Heart left ventricle (tissue), 16 donors: ENCODE data around the gene ZYX. TPM values are rescaled to one million over a fixed set of nuclear protein-coding genes. Genes with fewer than 3 reads are reported as not detected.

ENCODE experiments used
- ATAC-seq, 4 donors: fragments of 200-7000 bp; cut with Tn5 transposase; one replicate each; pipeline ENCODE4 v1.9.1; 2020 to 2022; ENCODE audit warnings: moderate library complexity in 4 of 4, mild to moderate bottlenecking in 3 of 4, moderate number of reproducible peaks in 1 of 4
- DNase-seq, 5 donors: peaks; one replicate each; pipeline ENCODE4 v3.0.0-alpha.2; 2020
- H3K27ac ChIP-seq, 12 donors: fragments of 200-600 bp; sonication (generic) in 4 of 12; one replicate each; pipeline versions ENCODE4 v1.5.0 to v1.8.0; 2016 to 2022; ENCODE audit warnings: mild to moderate bottlenecking in 2 of 12
- H3K27me3 ChIP-seq, 9 donors: fragments of 200-600 bp; sonication (generic) in 2 of 9; one replicate each; pipeline versions ENCODE4 v1.5.1 to v1.8.0; 2016 to 2022; ENCODE audit warnings: mild to moderate bottlenecking in 3 of 9
- H3K36me3 ChIP-seq, 9 donors: fragments of 200-600 bp; sonication (generic) in 2 of 9; one replicate each; pipeline versions ENCODE4 v1.5.0 to v1.8.0; 2018 to 2022; ENCODE audit warnings: mild to moderate bottlenecking in 2 of 9
- H3K4me1 ChIP-seq, 12 donors: fragments of 200-600 bp; sonication (generic) in 4 of 12; one replicate each; pipeline versions ENCODE4 v1.5.0 to v1.8.0; 2016 to 2022; ENCODE audit warnings: mild to moderate bottlenecking in 3 of 12
- H3K4me3 ChIP-seq, 12 donors: fragments of 200-600 bp; sonication (generic) in 4 of 12; one replicate each; pipeline versions ENCODE4 v1.5.0 to v1.8.0; 2017 to 2022; ENCODE audit warnings: mild to moderate bottlenecking in 9 of 12, moderate library complexity in 4 of 12
- H3K9me3 ChIP-seq, 12 donors: fragments of 200-600 bp; sonication (generic) in 4 of 12; one replicate each; pipeline versions ENCODE4 v1.5.0 to v1.8.0; 2016 to 2022; ENCODE audit warnings: mild to moderate bottlenecking in 1 of 12
- POLR2A ChIP-seq, 2 donors: fragments of 450-650 bp; IDR thresholded peaks; one replicate each; pipeline ENCODE4 v1.6.1; 2017; ENCODE audit warnings: antibody characterized with exemption in 2 of 2, mild to moderate bottlenecking in 2 of 2, moderate library complexity in 2 of 2
- WGBS, 4 donors: extraction: QIAGEN DNeasy Blood & Tissue Kit in 2 of 4; methylation state at CpG; one replicate each; pipeline versions ENCODE4 v1.1.5 to v1.1.7; 2013 to 2018; 5-methylcytosine and 5-hydroxymethylcytosine counted together
- intact Hi-C, 10 donors: fragments of 100-400 bp; cut with DNase I; formaldehyde crosslinking; loops; one replicate each; pipeline versions ENCODE4 v1.11.1 to v1.14.2; 2022
- microRNA-seq, 4 donors: library from miRNA; unstranded; fragments of <30 nt; microRNA quantifications; one replicate each; pipeline versions ENCODE4 to v1.2.0, GENCODE V29; 2017 to 2020
- polyA plus RNA-seq, 2 donors: library from polyadenylated mRNA; stranded (reverse); fragments of 200-250 nt; gene quantifications; one replicate each; pipeline ENCODE4 v1.2.3, GENCODE V29; 2013
- total RNA-seq, 9 donors: library from RNA; depleted of rRNA in 2 of 9; stranded (reverse); fragments of >200 nt in 2 of 9; fragmentation: NEBNext Ultra II Directional in 3 of 9; extraction: Animal tissue kit (Norgen Biotek cat#: 25700) in 3 of 9; gene quantifications; one replicate each; pipeline versions ENCODE4 v1.1.0 to v1.2.4, GENCODE V29; 2016 to 2023
- TF ChIP-seq, protein P1 (sequence below), 12 donors: fragments of 200-600 bp; sonication (generic) in 4 of 12; IDR thresholded peaks; one replicate each; pipeline versions ENCODE4 v1.5.0 to v1.8.0; 2018 to 2022; ENCODE audit warnings: antibody characterized with exemption in 12 of 12, mild to moderate bottlenecking in 5 of 12
- donor health status: ischemic (EF 13 %, LVEDD 7.1; RV severe dilation, severe dysfunction).
- donor health status: healthy with polysubstance abuse.
- donor health status: DM: no; HTN: yes; CAD: no.
- donor health status: DM: no; HTN: no; CAD: no.
- donor health status: ischemic (EF 25% LVEDD 6.9; RV normal size, moderate dysfunction).
- donor health status: ischemic (EF 25% LVEDD 5.7; RV mildly dilated, moderate dysfunction).
- donor health status: healthy.
- donor health status: DM: yes; HTN: yes; CAD: no.
- donor health status: ischemic (EF 35%, LVEDD 5.7; RV mildly dilated, moderate dysfunction).
- donor health status: nonischemic (EF 11% LVEDD 7.7; RV severe dilation, severe dysfunction).
- donor health status: DM: yes; HTN: yes; CAD: no.
- donor health status: PGD.
- donor health status: ischemic (EF 29% LVEDD 5.4; RV normal size, mild dysfunction).
- donor health status: nonischemic (EF 23%, LVEDD 6.1; RV moderate dilation, normal function).

The ZYX gene
- total and polyA plus RNA-seq, 11 donors, result 55.9 to 217 (median 79.4) TPM

DNA sequence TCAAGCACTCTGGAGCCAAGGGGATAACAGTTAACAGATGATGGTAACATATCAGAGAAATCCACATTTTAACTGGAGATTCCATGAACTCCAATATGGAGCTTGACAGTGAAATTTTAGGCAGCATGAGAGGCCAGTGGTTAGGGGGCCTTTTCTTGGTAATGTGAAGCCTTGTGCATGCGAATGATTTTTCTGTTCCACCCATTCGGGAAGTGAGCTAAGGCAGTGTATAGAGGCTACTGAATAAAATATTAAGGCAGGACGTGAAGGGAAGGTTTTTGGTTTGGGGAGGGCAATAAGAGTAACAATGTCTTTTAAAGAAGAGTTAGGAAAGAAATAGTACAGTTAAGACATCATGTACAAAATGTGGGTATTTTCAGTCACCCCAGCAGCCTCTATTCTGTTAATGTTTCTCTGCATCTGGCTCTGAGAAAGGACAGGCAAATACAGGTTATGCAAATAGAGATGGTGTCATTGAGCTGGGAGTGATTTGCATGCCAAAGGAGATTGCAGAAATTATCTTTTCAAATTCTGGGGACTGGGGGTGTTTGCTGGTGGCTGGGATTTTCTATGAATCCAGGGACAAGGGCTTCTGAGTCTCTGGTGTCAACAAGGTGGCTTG is 55.3 kb downstream of the ZYX start:
- DNase-seq (no peak), ATAC-seq (no peak)
- TF ChIP-seq POLR2A (IDR thresholded peaks at IDR 0.05), result no peak
- TF ChIP-seq, protein P1, sequence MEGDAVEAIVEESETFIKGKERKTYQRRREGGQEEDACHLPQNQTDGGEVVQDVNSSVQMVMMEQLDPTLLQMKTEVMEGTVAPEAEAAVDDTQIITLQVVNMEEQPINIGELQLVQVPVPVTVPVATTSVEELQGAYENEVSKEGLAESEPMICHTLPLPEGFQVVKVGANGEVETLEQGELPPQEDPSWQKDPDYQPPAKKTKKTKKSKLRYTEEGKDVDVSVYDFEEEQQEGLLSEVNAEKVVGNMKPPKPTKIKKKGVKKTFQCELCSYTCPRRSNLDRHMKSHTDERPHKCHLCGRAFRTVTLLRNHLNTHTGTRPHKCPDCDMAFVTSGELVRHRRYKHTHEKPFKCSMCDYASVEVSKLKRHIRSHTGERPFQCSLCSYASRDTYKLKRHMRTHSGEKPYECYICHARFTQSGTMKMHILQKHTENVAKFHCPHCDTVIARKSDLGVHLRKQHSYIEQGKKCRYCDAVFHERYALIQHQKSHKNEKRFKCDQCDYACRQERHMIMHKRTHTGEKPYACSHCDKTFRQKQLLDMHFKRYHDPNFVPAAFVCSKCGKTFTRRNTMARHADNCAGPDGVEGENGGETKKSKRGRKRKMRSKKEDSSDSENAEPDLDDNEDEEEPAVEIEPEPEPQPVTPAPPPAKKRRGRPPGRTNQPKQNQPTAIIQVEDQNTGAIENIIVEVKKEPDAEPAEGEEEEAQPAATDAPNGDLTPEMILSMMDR (IDR thresholded peaks at IDR 0.05), result no peak
- WGBS, 4 donors, result 84 to 92% (median 87%) methylated on average over 3 of the region's 3 CpGs
- Histone ChIP-seq H3K9me3 (no peaks in the 10 kb centered on the region), H3K36me3 (no peaks in the 10 kb centered on the region), H3K4me1 (no peaks in the 10 kb centered on the region), H3K27ac (no peak overlapping the region), H3K4me3 (no peak overlapping the region), H3K27me3 (no peaks in the 10 kb centered on the region)
- intact Hi-C loops, result no loop called here

DNA sequence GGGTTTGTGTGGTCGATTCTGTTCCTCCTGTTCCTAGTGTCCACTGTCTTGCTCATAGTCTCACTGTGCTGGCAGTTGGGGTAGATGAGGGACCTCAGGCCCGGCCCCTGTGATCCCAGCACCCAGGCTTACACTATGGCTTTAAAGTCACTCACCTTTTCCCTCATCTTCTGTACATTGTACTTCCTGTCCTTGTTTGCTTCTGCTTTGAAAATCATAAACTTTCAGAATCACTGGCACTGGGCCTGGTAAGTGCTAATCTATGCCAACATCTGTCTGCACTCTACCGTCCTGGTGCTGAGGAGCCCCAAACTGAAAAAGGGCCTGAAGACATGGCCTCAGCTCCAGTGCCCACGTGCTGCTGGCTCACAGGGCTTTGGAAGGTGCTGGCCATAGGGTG is 56.4 kb downstream of the ZYX start:
- TF ChIP-seq POLR2A (IDR thresholded peaks at IDR 0.05), result no peak
- TF ChIP-seq, protein P1 (IDR thresholded peaks at IDR 0.05), result no peak
- WGBS, 4 donors, result 59 to 77% (median 65%) methylated on average over 4 of the region's 4 CpGs
- Histone ChIP-seq H3K27me3 (no peaks in the 10 kb centered on the region), H3K4me1 (no peaks in the 10 kb centered on the region), H3K9me3 (no peaks in the 10 kb centered on the region), H3K4me3 (no peak overlapping the region), H3K36me3 (no peaks in the 10 kb centered on the region), H3K27ac (no peak overlapping the region)
- intact Hi-C loops, result no loop called here
- DNase-seq (no peak), ATAC-seq (no peak)

DNA sequence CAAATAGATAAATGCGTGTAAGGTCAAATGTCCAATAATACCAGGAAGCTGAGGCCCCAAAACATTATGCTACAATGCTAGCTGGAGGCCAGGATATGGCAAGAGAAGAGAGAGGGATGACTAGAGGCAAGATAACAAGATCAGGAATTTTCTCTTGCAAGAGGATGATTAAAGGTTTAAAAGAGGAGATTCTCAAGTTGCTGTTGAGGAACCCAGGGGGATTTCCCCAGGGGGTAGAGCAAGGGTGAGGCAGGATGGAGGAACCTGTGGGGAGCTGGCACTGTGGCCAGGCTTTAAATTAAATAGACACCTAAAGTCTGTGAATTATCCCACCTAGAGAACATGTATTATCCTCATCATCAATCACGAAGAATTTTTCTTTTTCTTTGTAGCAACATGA is 58.7 kb downstream of the ZYX start:
- H3K4me3 ChIP-seq, result no peak overlapping the region
- DNase-seq (no peak), ATAC-seq (no peak)
- H3K4me1 ChIP-seq, result no peaks in the 10 kb centered on the region
- no peak overlapping the region for H3K27ac ChIP-seq
- WGBS, 4 donors, result 78 to 92% (median 85%) methylated on average over 2 of the region's 2 CpGs
- intact Hi-C loops, result no loop called here
- H3K27me3 ChIP-seq, result no peaks in the 10 kb centered on the region
- no peak for TF ChIP-seq POLR2A (IDR thresholded peaks at IDR 0.05)
- TF ChIP-seq, protein P1 (IDR thresholded peaks at IDR 0.05), result no peak
- H3K9me3 ChIP-seq, result no peaks in the 10 kb centered on the region
- no peaks in the 10 kb centered on the region for H3K36me3 ChIP-seq

Small RNAs within 50 kb of the gene (microRNA-seq; reads per million reads assigned to microRNA genes)
- gene MIR6892, result 0 to 0.21 (median 0.03) reads per million in 4 donors

Other genes with a start within 250 kb of the ZYX start
- gene PIP, start 249.3 kb upstream of the ZYX start, total RNA-seq, result not detected
- not detected for gene PIP, start 249.3 kb upstream of the ZYX start, polyA plus RNA-seq
- gene TAS2R39, start 197.9 kb upstream of the ZYX start, total RNA-seq, result not detected
- not detected for gene TAS2R39, start 197.9 kb upstream of the ZYX start, polyA plus RNA-seq
- not detected for gene TAS2R40, start 159.3 kb upstream of the ZYX start, total RNA-seq
- not detected for gene TAS2R40, start 159.3 kb upstream of the ZYX start, polyA plus RNA-seq
- 100 to 1,000 TPM; 174 to 349 (median 281) TPM for gene GSTK1, start 117.9 kb upstream of the ZYX start, total RNA-seq
- 100 to 1,000 TPM; 123 to 274 TPM for gene GSTK1, start 117.9 kb upstream of the ZYX start, polyA plus RNA-seq
- gene TMEM139, start 96.4 kb upstream of the ZYX start, total RNA-seq, result 10 to 100 TPM in 5 of 9 donors, 1 to 10 TPM in 4; 4.5 to 18.4 (median 12.1) TPM
- 10 to 100 TPM in 1 of 2 donors, 1 to 10 TPM in 1; 4.1 to 23.5 TPM for gene TMEM139, start 96.4 kb upstream of the ZYX start, polyA plus RNA-seq
- gene CASP2, start 93.0 kb upstream of the ZYX start, total RNA-seq, result 10 to 100 TPM in 6 of 9 donors, 1 to 10 TPM in 3; 7.4 to 18.3 (median 13.8) TPM
- 1 to 10 TPM; 5.4 to 7.0 TPM for gene CASP2, start 93.0 kb upstream of the ZYX start, polyA plus RNA-seq
- gene CLCN1, start 65.2 kb upstream of the ZYX start, total RNA-seq, result 1 to 10 TPM in 1 of 9 donors, not detected in 8; 1.4 TPM
- gene CLCN1, start 65.2 kb upstream of the ZYX start, polyA plus RNA-seq, result under 1 TPM in 1 of 2 donors, not detected in 1; 0.03 TPM
- under 1 TPM; 0.15 to 0.79 (median 0.42) TPM for gene FAM131B, start 18.6 kb upstream of the ZYX start, total RNA-seq
- gene FAM131B, start 18.6 kb upstream of the ZYX start, polyA plus RNA-seq, result under 1 TPM; 0.19 to 0.25 TPM
- gene EPHA1, start 27.5 kb downstream of the ZYX start, total RNA-seq, result under 1 TPM in 3 of 9 donors, not detected in 6; 0.06 to 0.51 (median 0.48) TPM
- under 1 TPM in 1 of 2 donors, not detected in 1; 0.04 TPM for gene EPHA1, start 27.5 kb downstream of the ZYX start, polyA plus RNA-seq
- not detected for gene TAS2R60, start 62.1 kb downstream of the ZYX start, total RNA-seq
- gene TAS2R60, start 62.1 kb downstream of the ZYX start, polyA plus RNA-seq, result not detected
- gene TAS2R41, start 96.5 kb downstream of the ZYX start, total RNA-seq, result not detected
- gene TAS2R41, start 96.5 kb downstream of the ZYX start, polyA plus RNA-seq, result not detected
- under 1 TPM in 2 of 9 donors, not detected in 7; 0.24 to 0.43 TPM for gene CTAGE15, start 190.5 kb downstream of the ZYX start, total RNA-seq
- gene CTAGE15, start 190.5 kb downstream of the ZYX start, polyA plus RNA-seq, result not detected
- gene TCAF2, start 239.6 kb downstream of the ZYX start, total RNA-seq, result 1 to 10 TPM in 1 of 9 donors, under 1 TPM in 8; 0.12 to 2.5 (median 0.38) TPM
- gene TCAF2, start 239.6 kb downstream of the ZYX start, polyA plus RNA-seq, result under 1 TPM; 0.27 to 0.28 TPM